HEK293 (cell line): Measurements from ENCODE around the gene EFCC1.
A peak's percentile ranks its signal among the peaks of the same experiment; 100 is the strongest.

Experiments used
- CTCF ChIA-PET: fragments of 350-600 bp; formaldehyde crosslinking; extraction: SDS; loops from one replicate; lab custom pipeline; 2021; ENCODE audit warnings: antibody characterized with exemption; lab: Yijun Ruan, JAX
- POLR2A ChIA-PET: fragments of 300-600 bp; formaldehyde crosslinking; extraction: SDS; loops from one replicate; lab custom pipeline; 2020; ENCODE audit warnings: antibody characterized with exemption, inconsistent platforms; lab: Yijun Ruan, JAX
- H3K27ac ChIP-seq: fragments of 200-500 bp; sonication (Bioruptor generic); 2 replicates; pipeline ENCODE4 v1.5.1; 2014; ENCODE audit warnings: low read depth, low read length, control low read depth, inconsistent platforms; ENCODE audit errors: extremely low read depth
- H3K36me3 ChIP-seq, 2 experiments: fragments of 200-500 bp in 1 of 2; sonication (Bioruptor generic) in 1 of 2; 1 replicate in 1 of 2; 2 replicates in 1 of 2; pipeline ENCODE4 v1.5.1; 2014 to 2017; ENCODE audit warnings: inconsistent platforms in 2 of 2, low read length in 2 of 2; ENCODE audit not compliant: control insufficient read depth in 2 of 2, insufficient read depth in 1 of 2
- H3K4me1 ChIP-seq: fragments of 200-500 bp; sonication (Bioruptor generic); 2 replicates; pipeline ENCODE4 v1.5.1; 2014; ENCODE audit warnings: mild to moderate bottlenecking, low read length, inconsistent platforms; ENCODE audit not compliant: control insufficient read depth, insufficient read depth
- H3K4me3 ChIP-seq: 2 replicates; pipeline ENCODE4 v1.5.1; 2011; ENCODE audit warnings: low read depth, mild to moderate bottlenecking, control low read depth, low read length, moderate library complexity
- H3K9me3 ChIP-seq: fragments of 200-500 bp; sonication (Bioruptor generic); 2 replicates; pipeline ENCODE4 v1.5.1; 2014; ENCODE audit warnings: low read depth, low read length, inconsistent platforms; ENCODE audit not compliant: control insufficient read depth, insufficient read depth
- GLI2 ChIP-seq: fragments of 450-650 bp; formaldehyde crosslinking; IDR thresholded peaks from 2 replicates; pipeline ENCODE4; 2017; ENCODE audit warnings: missing biosample characterization, missing genetic modification characterization, low read depth, borderline replicate concordance
- HOXA7 ChIP-seq: sonication (generic); formaldehyde crosslinking; IDR thresholded peaks from 2 replicates; pipeline ENCODE4 v1.8.1; 2022; ENCODE audit warnings: missing genetic modification reagents, borderline replicate concordance
- KLF16 ChIP-seq: fragments of 450-650 bp; formaldehyde crosslinking; IDR thresholded peaks from 2 replicates; pipeline ENCODE4 v1.5.1; 2017; ENCODE audit warnings: missing biosample characterization, missing genetic modification characterization
- KLF9 ChIP-seq: fragments of 450-650 bp; formaldehyde crosslinking; IDR thresholded peaks from 2 replicates; pipeline ENCODE4 v1.5.1; 2016; ENCODE audit warnings: missing biosample characterization, missing genetic modification characterization, low read depth
- OSR2 ChIP-seq: fragments of 450-650 bp; formaldehyde crosslinking; IDR thresholded peaks from 2 replicates; pipeline ENCODE4 v1.5.1; 2016; ENCODE audit warnings: missing biosample characterization, missing genetic modification characterization
- OVOL3 ChIP-seq: fragments of 450-650 bp; formaldehyde crosslinking; IDR thresholded peaks from 2 replicates; pipeline ENCODE4 v1.5.1; 2016; ENCODE audit warnings: missing biosample characterization, missing genetic modification characterization
- SCRT2 ChIP-seq: fragments of 450-650 bp; formaldehyde crosslinking; IDR thresholded peaks from 2 replicates; pipeline ENCODE4 v1.5.1; 2016; ENCODE audit warnings: missing biosample characterization, missing genetic modification characterization
- ZBTB44 ChIP-seq: fragments of 450-650 bp; IDR thresholded peaks from 2 replicates; pipeline ENCODE4 v1.5.1; 2018; ENCODE audit warnings: missing biosample characterization, mild to moderate bottlenecking, missing genetic modification characterization
- ZFP3 ChIP-seq: fragments of 450-650 bp; formaldehyde crosslinking; IDR thresholded peaks from 2 replicates; pipeline ENCODE4 v1.5.1; 2016; ENCODE audit warnings: low read depth, missing biosample characterization, missing genetic modification characterization
- ZNF121 ChIP-seq: fragments of 450-650 bp; formaldehyde crosslinking; IDR thresholded peaks from 2 replicates; pipeline ENCODE4 v1.5.1; 2016; ENCODE audit warnings: missing biosample characterization, missing genetic modification characterization
- ZNF2 ChIP-seq: fragments of 450-650 bp; formaldehyde crosslinking; IDR thresholded peaks from 2 replicates; pipeline ENCODE4 v1.5.1; 2016; ENCODE audit warnings: missing biosample characterization, missing genetic modification characterization
- ZNF350 ChIP-seq: fragments of 450-650 bp; formaldehyde crosslinking; IDR thresholded peaks from 2 replicates; pipeline ENCODE4 v1.5.0; 2017; ENCODE audit warnings: missing biosample characterization, mild to moderate bottlenecking, missing genetic modification characterization
- ZNF416 ChIP-seq: fragments of 450-650 bp; formaldehyde crosslinking; IDR thresholded peaks from 2 replicates; pipeline ENCODE4 v1.5.1; 2016; ENCODE audit warnings: missing biosample characterization, missing genetic modification characterization
- ZNF423 ChIP-seq: fragments of 450-650 bp; formaldehyde crosslinking; IDR thresholded peaks from 2 replicates; pipeline ENCODE4 v1.5.1; 2016; ENCODE audit warnings: missing biosample characterization, missing genetic modification characterization
- ZNF544 ChIP-seq: fragments of 450-650 bp; formaldehyde crosslinking; IDR thresholded peaks from 2 replicates; pipeline ENCODE4 v1.5.0; 2017; ENCODE audit warnings: missing biosample characterization, missing genetic modification characterization
- ZNF670 ChIP-seq: fragments of 450-650 bp; formaldehyde crosslinking; IDR thresholded peaks from 2 replicates; pipeline ENCODE4 v1.5.1; 2016; ENCODE audit warnings: missing biosample characterization, missing genetic modification characterization, low read depth
- ZNF692 ChIP-seq: fragments of 450-650 bp; formaldehyde crosslinking; IDR thresholded peaks from 2 replicates; pipeline ENCODE4 v1.5.1; 2016; ENCODE audit warnings: missing biosample characterization, missing genetic modification characterization
- ZNF768 ChIP-seq: fragments of 450-650 bp; formaldehyde crosslinking; IDR thresholded peaks from 2 replicates; pipeline ENCODE4 v1.5.1; 2018; ENCODE audit warnings: missing biosample characterization, mild to moderate bottlenecking, missing genetic modification characterization
- TF ChIP-seq, protein P1 (sequence below): fragments of 450-650 bp; formaldehyde crosslinking; IDR thresholded peaks from 2 replicates; pipeline ENCODE4 v1.5.1; 2016; ENCODE audit warnings: missing biosample characterization, missing genetic modification characterization
- TF ChIP-seq, protein P2 (sequence below): fragments of 450-650 bp; formaldehyde crosslinking; IDR thresholded peaks from 2 replicates; pipeline ENCODE4 v1.5.1; 2017; ENCODE audit warnings: missing biosample characterization, missing genetic modification characterization
- TF ChIP-seq, protein P3 (sequence below): fragments of 450-650 bp; formaldehyde crosslinking; IDR thresholded peaks from 2 replicates; pipeline ENCODE4 v1.5.1; 2016; ENCODE audit warnings: missing biosample characterization, missing genetic modification characterization

The EFCC1 gene

GRCh38 chr3:129061888-129062834, 61.1 kb downstream of the EFCC1 start:
- Histone ChIP-seq H3K4me3 (no peak overlapping the region), H3K9me3 (no peaks in the 10 kb centered on the region), H3K36me3 (no peaks in the 10 kb centered on the region), H3K27ac (no peak overlapping the region), H3K4me1 (no peaks in the 10 kb centered on the region)
- ChIA-PET CTCF (interaction anchor here (2.0 kb wide), 1 partner anchor 9 kb away, joined by 12 read pairs; no protein-coding TSS in a partner anchor), POLR2A (no interaction called here)
- TF ChIP-seq HOXA7 (CRISPR knock-in tag) (no peak), ZNF423 (tag by site-specific recombination) (no peak), ZNF416 (no peak), ZNF350 (tag by site-specific recombination) (no peak)

- ChIA-PET CTCF (interaction anchor here (2.0 kb wide), 1 partner anchor 10 kb away, joined by 12 read pairs; no protein-coding TSS in a partner anchor), POLR2A (no interaction called here)
- no peak overlapping the region for H3K4me3 ChIP-seq
- no peak for TF ChIP-seq OVOL3 (tag by site-specific recombination)
- no peak for TF ChIP-seq GLI2
- TF ChIP-seq ZNF670 (tag by site-specific recombination), result no peak
- no peak for TF ChIP-seq ZNF2
- TF ChIP-seq ZNF692, result no peak
- no peak for TF ChIP-seq OSR2 (tag by site-specific recombination)
- TF ChIP-seq KLF9 (tag by site-specific recombination), result no peak
- TF ChIP-seq ZFP3, result no peak
- no peak for TF ChIP-seq ZNF416
- TF ChIP-seq, protein P1, sequence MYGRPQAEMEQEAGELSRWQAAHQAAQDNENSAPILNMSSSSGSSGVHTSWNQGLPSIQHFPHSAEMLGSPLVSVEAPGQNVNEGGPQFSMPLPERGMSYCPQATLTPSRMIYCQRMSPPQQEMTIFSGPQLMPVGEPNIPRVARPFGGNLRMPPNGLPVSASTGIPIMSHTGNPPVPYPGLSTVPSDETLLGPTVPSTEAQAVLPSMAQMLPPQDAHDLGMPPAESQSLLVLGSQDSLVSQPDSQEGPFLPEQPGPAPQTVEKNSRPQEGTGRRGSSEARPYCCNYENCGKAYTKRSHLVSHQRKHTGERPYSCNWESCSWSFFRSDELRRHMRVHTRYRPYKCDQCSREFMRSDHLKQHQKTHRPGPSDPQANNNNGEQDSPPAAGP (tag by site-specific recombination), result no peak
- TF ChIP-seq ZNF544 (tag by site-specific recombination), result no peak
- TF ChIP-seq, protein P2, sequence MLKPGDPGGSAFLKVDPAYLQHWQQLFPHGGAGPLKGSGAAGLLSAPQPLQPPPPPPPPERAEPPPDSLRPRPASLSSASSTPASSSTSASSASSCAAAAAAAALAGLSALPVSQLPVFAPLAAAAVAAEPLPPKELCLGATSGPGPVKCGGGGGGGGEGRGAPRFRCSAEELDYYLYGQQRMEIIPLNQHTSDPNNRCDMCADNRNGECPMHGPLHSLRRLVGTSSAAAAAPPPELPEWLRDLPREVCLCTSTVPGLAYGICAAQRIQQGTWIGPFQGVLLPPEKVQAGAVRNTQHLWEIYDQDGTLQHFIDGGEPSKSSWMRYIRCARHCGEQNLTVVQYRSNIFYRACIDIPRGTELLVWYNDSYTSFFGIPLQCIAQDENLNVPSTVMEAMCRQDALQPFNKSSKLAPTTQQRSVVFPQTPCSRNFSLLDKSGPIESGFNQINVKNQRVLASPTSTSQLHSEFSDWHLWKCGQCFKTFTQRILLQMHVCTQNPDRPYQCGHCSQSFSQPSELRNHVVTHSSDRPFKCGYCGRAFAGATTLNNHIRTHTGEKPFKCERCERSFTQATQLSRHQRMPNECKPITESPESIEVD (tag by site-specific recombination), result no peak
- no peak for TF ChIP-seq KLF16 (tag by site-specific recombination)
- no peaks in the 10 kb centered on the region for H3K9me3 ChIP-seq
- H3K36me3 ChIP-seq, result no peaks in the 10 kb centered on the region
- H3K27ac ChIP-seq, result no peak overlapping the region
- no peaks in the 10 kb centered on the region for H3K4me1 ChIP-seq
Measured at GRCh38 chr3:129063091-129063640, 62.1 kb downstream of the EFCC1 start.

- Histone ChIP-seq H3K4me1 (no peaks in the 10 kb centered on the region), H3K36me3 (no peaks in the 10 kb centered on the region), H3K9me3 (no peaks in the 10 kb centered on the region)
- POLR2A ChIA-PET, result interaction anchor here (0.5 kb wide), 1 partner anchor 156 kb away, joined by 4 read pairs; no protein-coding TSS in a partner anchor
- TF ChIP-seq ZBTB44, result no peak
- TF ChIP-seq ZNF121, result no peak
- TF ChIP-seq, protein P3, sequence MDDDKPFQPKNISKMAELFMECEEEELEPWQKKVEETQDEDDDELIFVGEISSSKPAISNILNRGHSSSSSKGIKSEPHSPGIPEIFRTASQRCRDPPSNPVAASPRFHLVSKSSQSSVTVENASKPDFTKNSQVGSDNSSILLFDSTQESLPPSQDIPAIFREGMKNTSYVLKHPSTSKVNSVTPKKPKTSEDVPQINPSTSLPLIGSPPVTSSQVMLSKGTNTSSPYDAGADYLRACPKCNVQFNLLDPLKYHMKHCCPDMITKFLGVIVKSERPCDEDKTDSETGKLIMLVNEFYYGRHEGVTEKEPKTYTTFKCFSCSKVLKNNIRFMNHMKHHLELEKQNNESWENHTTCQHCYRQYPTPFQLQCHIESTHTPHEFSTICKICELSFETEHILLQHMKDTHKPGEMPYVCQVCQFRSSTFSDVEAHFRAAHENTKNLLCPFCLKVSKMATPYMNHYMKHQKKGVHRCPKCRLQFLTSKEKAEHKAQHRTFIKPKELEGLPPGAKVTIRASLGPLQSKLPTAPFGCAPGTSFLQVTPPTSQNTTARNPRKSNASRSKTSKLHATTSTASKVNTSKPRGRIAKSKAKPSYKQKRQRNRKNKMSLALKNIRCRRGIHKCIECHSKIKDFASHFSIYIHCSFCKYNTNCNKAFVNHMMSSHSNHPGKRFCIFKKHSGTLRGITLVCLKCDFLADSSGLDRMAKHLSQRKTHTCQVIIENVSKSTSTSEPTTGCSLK (tag by site-specific recombination), result no peak
- TF ChIP-seq OSR2 (tag by site-specific recombination), result no peak
- no peak for TF ChIP-seq ZNF768 (tag by site-specific recombination)
- 0 out of 2 replicates have a peak, but pooled peaks have one; percentile 31 for TF ChIP-seq SCRT2 (tag by site-specific recombination)
- TF ChIP-seq, all 188 proteins: peak for 1
- Histone ChIP-seq H3K27ac (no peak overlapping the region), H3K4me3 (no peak overlapping the region)
- CTCF ChIA-PET, result no interaction called here
Measured at GRCh38 chr3:129063841-129064482, 62.9 kb downstream of the EFCC1 start.
